NCI-H345 treated with DMSO at 0.1 percent for 48 hours (cell line): ENCODE data around the gene GRIA3.

Source experiments
- DNase-seq: peaks from one replicate; lab custom pipeline; 2025; ENCODE audit not compliant: unreplicated experiment; lab: John Stamatoyannopoulos, UW

The GRIA3 gene

GRCh38 chrX:123190096-123190495, 6.0 kb downstream of the GRIA3 start:
- DNase-seq = no peak

GRCh38 chrX:123193101-123193500, 9.0 kb downstream of the GRIA3 start:
- no peak for DNase-seq

GRCh38 chrX:123199338-123199737, 15.3 kb downstream of the GRIA3 start:
- no peak for DNase-seq

GRCh38 chrX:123201720-123202119, 17.6 kb downstream of the GRIA3 start:
- no peak for DNase-seq

GRCh38 chrX:123202523-123202922, 18.4 kb downstream of the GRIA3 start:
- no peak for DNase-seq

GRCh38 chrX:123203772-123204171, 19.7 kb downstream of the GRIA3 start:
- no peak for DNase-seq

GRCh38 chrX:123206176-123206575, 22.1 kb downstream of the GRIA3 start:
- no peak for DNase-seq

GRCh38 chrX:123210252-123210651, 26.2 kb downstream of the GRIA3 start:
- DNase-seq = no peak

GRCh38 chrX:123215397-123216089, 31.5 kb downstream of the GRIA3 start:
- no peak for DNase-seq

- no peak for DNase-seq
Observed at GRCh38 chrX:123217077-123217476, 33.0 kb downstream of the GRIA3 start.

- no peak for DNase-seq
Observed at GRCh38 chrX:123217728-123218127, 33.6 kb downstream of the GRIA3 start.

- DNase-seq = no peak
Observed at GRCh38 chrX:123219916-123220315, 35.8 kb downstream of the GRIA3 start.

- no peak for DNase-seq
Observed at GRCh38 chrX:123222920-123223319, 38.8 kb downstream of the GRIA3 start.

GRCh38 chrX:123223409-123223808, 39.3 kb downstream of the GRIA3 start:
- DNase-seq = no peak

GRCh38 chrX:123223859-123224258, 39.8 kb downstream of the GRIA3 start:
- DNase-seq = no peak

- DNase-seq = no peak
Observed at GRCh38 chrX:123230798-123231197, 46.7 kb downstream of the GRIA3 start.

GRCh38 chrX:123236859-123237258, 52.8 kb downstream of the GRIA3 start:
- no peak for DNase-seq

GRCh38 chrX:123237271-123237670, 53.2 kb downstream of the GRIA3 start:
- no peak for DNase-seq

- DNase-seq = no peak
Observed at GRCh38 chrX:123254457-123254856, 70.4 kb downstream of the GRIA3 start.

GRCh38 chrX:123256378-123256777, 72.3 kb downstream of the GRIA3 start:
- no peak for DNase-seq

- DNase-seq = no peak
Observed at GRCh38 chrX:123260920-123261418, 76.9 kb downstream of the GRIA3 start.

- DNase-seq = no peak
Observed at GRCh38 chrX:123263270-123263669, 79.2 kb downstream of the GRIA3 start.

GRCh38 chrX:123263747-123264146, 79.7 kb downstream of the GRIA3 start:
- no peak for DNase-seq
